HEK293 (cell line): ENCODE measurements around the gene SNX8.

Source experiments
- CTCF ChIA-PET: fragments of 350-600 bp; formaldehyde crosslinking; extraction: SDS; loops from one replicate; lab custom pipeline; 2021; ENCODE audit warnings: antibody characterized with exemption; lab: Yijun Ruan, JAX
- POLR2A ChIA-PET: fragments of 300-600 bp; formaldehyde crosslinking; extraction: SDS; loops from one replicate; lab custom pipeline; 2020; ENCODE audit warnings: antibody characterized with exemption, inconsistent platforms; lab: Yijun Ruan, JAX
- H3K27ac ChIP-seq: fragments of 200-500 bp; sonication (Bioruptor generic); 2 replicates; pipeline ENCODE4 v1.5.1; 2014; ENCODE audit warnings: low read depth, low read length, control low read depth, inconsistent platforms; ENCODE audit errors: extremely low read depth
- H3K36me3 ChIP-seq, 2 experiments: fragments of 200-500 bp in 1 of 2; sonication (Bioruptor generic) in 1 of 2; 1 replicate in 1 of 2; 2 replicates in 1 of 2; pipeline ENCODE4 v1.5.1; 2014 to 2017; ENCODE audit warnings: inconsistent platforms in 2 of 2, low read length in 2 of 2; ENCODE audit not compliant: control insufficient read depth in 2 of 2, insufficient read depth in 1 of 2
- H3K4me1 ChIP-seq: fragments of 200-500 bp; sonication (Bioruptor generic); 2 replicates; pipeline ENCODE4 v1.5.1; 2014; ENCODE audit warnings: mild to moderate bottlenecking, low read length, inconsistent platforms; ENCODE audit not compliant: control insufficient read depth, insufficient read depth
- H3K4me3 ChIP-seq: 2 replicates; pipeline ENCODE4 v1.5.1; 2011; ENCODE audit warnings: low read depth, mild to moderate bottlenecking, control low read depth, low read length, moderate library complexity
- H3K9me3 ChIP-seq: fragments of 200-500 bp; sonication (Bioruptor generic); 2 replicates; pipeline ENCODE4 v1.5.1; 2014; ENCODE audit warnings: low read depth, low read length, inconsistent platforms; ENCODE audit not compliant: control insufficient read depth, insufficient read depth
- EGR2 ChIP-seq: fragments of 450-650 bp; formaldehyde crosslinking; IDR thresholded peaks from 2 replicates; pipeline ENCODE4 v1.5.1; 2016; ENCODE audit warnings: low read depth, missing biosample characterization, missing genetic modification characterization
- KLF8 ChIP-seq: fragments of 450-650 bp; formaldehyde crosslinking; IDR thresholded peaks from 2 replicates; pipeline ENCODE4 v1.5.1; 2016; ENCODE audit warnings: missing biosample characterization, missing genetic modification characterization
- YY1 ChIP-seq: fragments of 450-650 bp; formaldehyde crosslinking; IDR thresholded peaks from 2 replicates; pipeline ENCODE4 v1.5.1; 2018; ENCODE audit warnings: missing biosample characterization, missing genetic modification characterization
- ZBTB7A ChIP-seq: fragments of 450-650 bp; formaldehyde crosslinking; IDR thresholded peaks from 2 replicates; pipeline ENCODE4 v1.5.1; 2016; ENCODE audit warnings: low read depth, missing biosample characterization, missing genetic modification characterization
- ZEB2 ChIP-seq: fragments of 450-650 bp; formaldehyde crosslinking; IDR thresholded peaks from 2 replicates; pipeline ENCODE4 v1.5.1; 2016; ENCODE audit warnings: missing biosample characterization, missing genetic modification characterization
- ZNF184 ChIP-seq: fragments of 450-650 bp; IDR thresholded peaks from 2 replicates; pipeline ENCODE4 v1.5.1; 2018; ENCODE audit warnings: missing biosample characterization, mild to moderate bottlenecking, missing genetic modification characterization
- ZNF391 ChIP-seq: fragments of 450-650 bp; formaldehyde crosslinking; IDR thresholded peaks from 2 replicates; pipeline ENCODE4 v1.5.1; 2016; ENCODE audit warnings: low read depth, missing biosample characterization, missing genetic modification characterization, borderline replicate concordance
- ZNF48 ChIP-seq: fragments of 450-650 bp; formaldehyde crosslinking; IDR thresholded peaks from 2 replicates; pipeline ENCODE4 v1.5.1; 2016; ENCODE audit warnings: missing biosample characterization, missing genetic modification characterization
- ZNF555 ChIP-seq: fragments of 450-650 bp; formaldehyde crosslinking; conservative IDR thresholded peaks from 2 replicates; pipeline ENCODE4 v1.5.1; 2017; ENCODE audit warnings: missing biosample characterization, mild to moderate bottlenecking, missing genetic modification characterization, inconsistent platforms
- ZNF571 ChIP-seq: fragments of 450-650 bp; formaldehyde crosslinking; IDR thresholded peaks from 2 replicates; pipeline ENCODE4 v1.5.0; 2017; ENCODE audit warnings: missing biosample characterization, missing genetic modification characterization
- ZNF677 ChIP-seq: fragments of 450-650 bp; IDR thresholded peaks from 2 replicates; pipeline ENCODE4 v1.5.0; 2018; ENCODE audit warnings: missing biosample characterization, mild to moderate bottlenecking, missing genetic modification characterization, moderate library complexity
- ZNF707 ChIP-seq: fragments of 450-650 bp; formaldehyde crosslinking; IDR thresholded peaks from 2 replicates; pipeline ENCODE4 v1.5.1; 2016; ENCODE audit warnings: missing biosample characterization, missing genetic modification characterization
- ZNF777 ChIP-seq: fragments of 450-650 bp; formaldehyde crosslinking; IDR thresholded peaks from 2 replicates; pipeline ENCODE4 v1.5.1; 2017; ENCODE audit warnings: missing biosample characterization, missing genetic modification characterization, borderline replicate concordance
- TF ChIP-seq, protein P1 (sequence below): fragments of 450-650 bp; formaldehyde crosslinking; IDR thresholded peaks from 2 replicates; pipeline ENCODE4 v1.5.1; 2017; ENCODE audit warnings: missing biosample characterization, mild to moderate bottlenecking, missing genetic modification characterization, moderate library complexity
- TF ChIP-seq, protein P2 (sequence below): fragments of 450-650 bp; formaldehyde crosslinking; IDR thresholded peaks from 2 replicates; pipeline ENCODE4 v1.5.1; 2017; ENCODE audit warnings: missing biosample characterization, missing genetic modification characterization
- TF ChIP-seq, protein P3 (sequence below): fragments of 450-650 bp; formaldehyde crosslinking; IDR thresholded peaks from 2 replicates; pipeline ENCODE4 v1.5.1; 2017; ENCODE audit warnings: missing biosample characterization, missing genetic modification characterization
- TF ChIP-seq, protein P4 (sequence below): fragments of 450-650 bp; formaldehyde crosslinking; conservative IDR thresholded peaks from 2 replicates; pipeline ENCODE4 v1.5.1; 2016; ENCODE audit warnings: low read depth, missing biosample characterization, missing genetic modification characterization

Gene SNX8

DNA sequence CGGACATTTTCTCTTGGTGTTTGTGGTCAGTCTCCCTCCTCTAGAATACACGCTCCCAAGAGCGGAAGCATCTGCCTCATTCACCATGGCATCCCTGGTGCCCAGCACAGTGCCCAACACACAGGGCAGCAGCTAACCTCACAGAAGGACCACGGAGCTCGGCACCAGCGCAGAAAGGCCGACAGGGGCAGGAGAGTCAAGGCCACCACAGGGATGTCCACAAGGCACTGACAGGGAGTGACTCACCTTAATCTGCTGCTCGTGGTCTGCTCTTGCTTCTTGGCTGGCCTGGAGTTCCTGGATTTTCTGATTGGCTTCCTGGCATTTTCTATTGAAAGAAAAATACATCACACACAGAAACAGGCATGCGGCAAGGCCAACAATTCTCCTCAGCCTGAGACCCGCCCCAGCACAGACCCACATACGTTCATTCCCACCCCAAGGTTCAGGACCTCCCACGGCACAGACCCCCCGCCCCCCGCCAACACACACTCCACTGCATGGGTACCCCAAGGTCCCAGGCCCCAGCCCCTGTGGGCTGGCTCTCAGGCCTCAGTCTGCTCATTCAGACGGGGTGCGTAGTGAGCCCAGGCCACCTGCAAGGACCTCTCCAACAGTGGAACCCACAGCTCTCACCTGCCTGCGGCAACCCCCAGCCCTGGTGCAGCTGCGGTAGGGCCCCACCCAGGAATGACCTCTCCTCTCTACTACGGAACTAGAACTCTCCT is 96.4 kb downstream of the SNX8 start:
- POLR2A ChIA-PET = no interaction called here
- Histone ChIP-seq H3K27ac (no peak overlapping the region), H3K4me3 (no peak overlapping the region), H3K4me1 (no peaks in the 10 kb centered on the region), H3K9me3 (no peaks in the 10 kb centered on the region), H3K36me3 (peaks cover 4 to 81% of the 10 kb centered on the region in 2 experiments; a peak in 2 of 3 replicates)
- TF ChIP-seq, protein P1, sequence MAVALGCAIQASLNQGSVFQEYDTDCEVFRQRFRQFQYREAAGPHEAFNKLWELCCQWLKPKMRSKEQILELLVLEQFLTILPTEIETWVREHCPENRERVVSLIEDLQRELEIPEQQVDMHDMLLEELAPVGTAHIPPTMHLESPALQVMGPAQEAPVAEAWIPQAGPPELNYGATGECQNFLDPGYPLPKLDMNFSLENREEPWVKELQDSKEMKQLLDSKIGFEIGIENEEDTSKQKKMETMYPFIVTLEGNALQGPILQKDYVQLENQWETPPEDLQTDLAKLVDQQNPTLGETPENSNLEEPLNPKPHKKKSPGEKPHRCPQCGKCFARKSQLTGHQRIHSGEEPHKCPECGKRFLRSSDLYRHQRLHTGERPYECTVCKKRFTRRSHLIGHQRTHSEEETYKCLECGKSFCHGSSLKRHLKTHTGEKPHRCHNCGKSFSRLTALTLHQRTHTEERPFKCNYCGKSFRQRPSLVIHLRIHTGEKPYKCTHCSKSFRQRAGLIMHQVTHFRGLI (tag by site-specific recombination) = no peak
- no peak for TF ChIP-seq ZNF391 (tag by site-specific recombination)
- no peak for TF ChIP-seq ZBTB7A (tag by site-specific recombination)
- TF ChIP-seq, protein P2, sequence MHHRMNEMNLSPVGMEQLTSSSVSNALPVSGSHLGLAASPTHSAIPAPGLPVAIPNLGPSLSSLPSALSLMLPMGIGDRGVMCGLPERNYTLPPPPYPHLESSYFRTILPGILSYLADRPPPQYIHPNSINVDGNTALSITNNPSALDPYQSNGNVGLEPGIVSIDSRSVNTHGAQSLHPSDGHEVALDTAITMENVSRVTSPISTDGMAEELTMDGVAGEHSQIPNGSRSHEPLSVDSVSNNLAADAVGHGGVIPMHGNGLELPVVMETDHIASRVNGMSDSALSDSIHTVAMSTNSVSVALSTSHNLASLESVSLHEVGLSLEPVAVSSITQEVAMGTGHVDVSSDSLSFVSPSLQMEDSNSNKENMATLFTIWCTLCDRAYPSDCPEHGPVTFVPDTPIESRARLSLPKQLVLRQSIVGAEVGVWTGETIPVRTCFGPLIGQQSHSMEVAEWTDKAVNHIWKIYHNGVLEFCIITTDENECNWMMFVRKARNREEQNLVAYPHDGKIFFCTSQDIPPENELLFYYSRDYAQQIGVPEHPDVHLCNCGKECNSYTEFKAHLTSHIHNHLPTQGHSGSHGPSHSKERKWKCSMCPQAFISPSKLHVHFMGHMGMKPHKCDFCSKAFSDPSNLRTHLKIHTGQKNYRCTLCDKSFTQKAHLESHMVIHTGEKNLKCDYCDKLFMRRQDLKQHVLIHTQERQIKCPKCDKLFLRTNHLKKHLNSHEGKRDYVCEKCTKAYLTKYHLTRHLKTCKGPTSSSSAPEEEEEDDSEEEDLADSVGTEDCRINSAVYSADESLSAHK (tag by site-specific recombination) = no peak
- TF ChIP-seq ZNF777 (tag by site-specific recombination) = no peak
- no peak for TF ChIP-seq ZEB2 (tag by site-specific recombination)
- TF ChIP-seq ZNF48 (tag by site-specific recombination) = no peak
- TF ChIP-seq YY1 (tag by site-specific recombination) = no peak
- TF ChIP-seq ZNF555 (tag by site-specific recombination) = no peak
- TF ChIP-seq, protein P3, sequence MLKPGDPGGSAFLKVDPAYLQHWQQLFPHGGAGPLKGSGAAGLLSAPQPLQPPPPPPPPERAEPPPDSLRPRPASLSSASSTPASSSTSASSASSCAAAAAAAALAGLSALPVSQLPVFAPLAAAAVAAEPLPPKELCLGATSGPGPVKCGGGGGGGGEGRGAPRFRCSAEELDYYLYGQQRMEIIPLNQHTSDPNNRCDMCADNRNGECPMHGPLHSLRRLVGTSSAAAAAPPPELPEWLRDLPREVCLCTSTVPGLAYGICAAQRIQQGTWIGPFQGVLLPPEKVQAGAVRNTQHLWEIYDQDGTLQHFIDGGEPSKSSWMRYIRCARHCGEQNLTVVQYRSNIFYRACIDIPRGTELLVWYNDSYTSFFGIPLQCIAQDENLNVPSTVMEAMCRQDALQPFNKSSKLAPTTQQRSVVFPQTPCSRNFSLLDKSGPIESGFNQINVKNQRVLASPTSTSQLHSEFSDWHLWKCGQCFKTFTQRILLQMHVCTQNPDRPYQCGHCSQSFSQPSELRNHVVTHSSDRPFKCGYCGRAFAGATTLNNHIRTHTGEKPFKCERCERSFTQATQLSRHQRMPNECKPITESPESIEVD (tag by site-specific recombination) = no peak
- no peak for TF ChIP-seq ZNF677 (tag by site-specific recombination)
- CTCF ChIA-PET = interaction anchor here (0.6 kb wide), 2 partner anchors 265 to 739 kb away, joined by 3 read pairs; no protein-coding TSS in a partner anchor

DNA sequence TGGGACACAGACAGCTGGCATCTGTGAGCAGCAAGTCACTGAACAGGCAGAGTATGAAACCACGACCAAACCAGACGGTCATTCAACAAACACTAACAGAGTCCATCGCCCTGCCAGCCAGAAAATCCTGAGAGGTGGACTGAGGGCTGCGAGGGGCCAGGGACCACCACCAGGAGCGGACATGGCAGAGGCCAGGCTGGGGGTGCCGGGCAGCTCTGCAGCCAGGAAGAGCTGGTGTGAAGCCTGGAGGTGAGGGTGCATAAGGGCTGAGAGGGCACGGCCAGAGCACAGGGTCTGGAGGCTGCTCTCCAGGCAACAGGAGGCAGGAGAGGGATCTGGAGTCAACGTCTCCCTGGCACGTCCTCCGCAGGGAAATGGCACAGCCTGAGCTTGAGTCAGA is 97.0 kb downstream of the SNX8 start:
- H3K4me1 ChIP-seq = no peaks in the 10 kb centered on the region
- H3K36me3 ChIP-seq = peaks cover 4 to 81% of the 10 kb centered on the region in 2 experiments; a peak in 2 of 3 replicates
- H3K4me3 ChIP-seq = no peak overlapping the region
- no peaks in the 10 kb centered on the region for H3K9me3 ChIP-seq
- ChIA-PET CTCF (interaction anchor here (0.6 kb wide), 2 partner anchors 266 to 738 kb away, joined by 3 read pairs; no protein-coding TSS in a partner anchor), POLR2A (no interaction called here)
- TF ChIP-seq ZNF571 = no peak
- TF ChIP-seq KLF8 (tag by site-specific recombination) = no peak
- no peak for TF ChIP-seq ZNF707 (tag by site-specific recombination)
- no peak for TF ChIP-seq ZNF184 (tag by site-specific recombination)
- TF ChIP-seq EGR2 (tag by site-specific recombination) = no peak
- no peak for TF ChIP-seq ZNF777 (tag by site-specific recombination)
- TF ChIP-seq, protein P4, sequence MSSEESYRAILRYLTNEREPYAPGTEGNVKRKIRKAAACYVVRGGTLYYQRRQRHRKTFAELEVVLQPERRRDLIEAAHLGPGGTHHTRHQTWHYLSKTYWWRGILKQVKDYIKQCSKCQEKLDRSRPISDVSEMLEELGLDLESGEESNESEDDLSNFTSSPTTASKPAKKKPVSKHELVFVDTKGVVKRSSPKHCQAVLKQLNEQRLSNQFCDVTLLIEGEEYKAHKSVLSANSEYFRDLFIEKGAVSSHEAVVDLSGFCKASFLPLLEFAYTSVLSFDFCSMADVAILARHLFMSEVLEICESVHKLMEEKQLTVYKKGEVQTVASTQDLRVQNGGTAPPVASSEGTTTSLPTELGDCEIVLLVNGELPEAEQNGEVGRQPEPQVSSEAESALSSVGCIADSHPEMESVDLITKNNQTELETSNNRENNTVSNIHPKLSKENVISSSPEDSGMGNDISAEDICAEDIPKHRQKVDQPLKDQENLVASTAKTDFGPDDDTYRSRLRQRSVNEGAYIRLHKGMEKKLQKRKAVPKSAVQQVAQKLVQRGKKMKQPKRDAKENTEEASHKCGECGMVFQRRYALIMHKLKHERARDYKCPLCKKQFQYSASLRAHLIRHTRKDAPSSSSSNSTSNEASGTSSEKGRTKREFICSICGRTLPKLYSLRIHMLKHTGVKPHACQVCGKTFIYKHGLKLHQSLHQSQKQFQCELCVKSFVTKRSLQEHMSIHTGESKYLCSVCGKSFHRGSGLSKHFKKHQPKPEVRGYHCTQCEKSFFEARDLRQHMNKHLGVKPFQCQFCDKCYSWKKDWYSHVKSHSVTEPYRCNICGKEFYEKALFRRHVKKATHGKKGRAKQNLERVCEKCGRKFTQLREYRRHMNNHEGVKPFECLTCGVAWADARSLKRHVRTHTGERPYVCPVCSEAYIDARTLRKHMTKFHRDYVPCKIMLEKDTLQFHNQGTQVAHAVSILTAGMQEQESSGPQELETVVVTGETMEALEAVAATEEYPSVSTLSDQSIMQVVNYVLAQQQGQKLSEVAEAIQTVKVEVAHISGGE (tag by site-specific recombination) = no peak
- no peak overlapping the region for H3K27ac ChIP-seq
